H1 (cell line): ENCODE measurements around the gene HMCES. TPM values are rescaled to one million over a fixed set of nuclear protein-coding genes. Genes with fewer than 3 reads are reported as not detected.

Experiments used
- CTCF ChIA-PET: fragments of 300-600 bp; sonication (Branson Sonifier 250); formaldehyde crosslinking; loops from one replicate; lab custom pipeline; 2021; ENCODE audit not compliant: partially characterized antibody; lab: Charles Lee
- POLR2A ChIA-PET: fragments of 300-600 bp; sonication (Branson Sonifier 250); formaldehyde crosslinking; loops from one replicate; lab custom pipeline; 2021; ENCODE audit warnings: inconsistent platforms; ENCODE audit not compliant: partially characterized antibody; lab: Charles Lee
- DNase-seq, 2 experiments: peaks; one replicate each; pipeline versions ENCODE4 v3.0.0 to v3.0.0-alpha.2; 2010 to 2022; ENCODE audit warnings: low spot score in 2 of 2, low read depth in 1 of 2, mixed read lengths in 1 of 2
- FAIRE-seq: peaks from 2 replicates; lab custom pipeline; 2011; peaks lifted over from hg19 to GRCh38; lab: Jason Lieb, UNC
- H2AFZ ChIP-seq: 2 replicates; pipeline ENCODE4 v1.8.1; 2012; ENCODE audit warnings: low read length, inconsistent platforms
- H2AK5ac ChIP-seq: 2 replicates; pipeline ENCODE4 v1.6.1; 2013; ENCODE audit warnings: low read depth, low read length
- H2BK120ac ChIP-seq: replicated peaks from 2 replicates; pipeline ENCODE3; 2013; ENCODE audit warnings: low read depth, low read length, inconsistent platforms
- H2BK12ac ChIP-seq: 2 replicates; pipeline ENCODE4 v1.6.1; 2013; ENCODE audit warnings: low read depth, low read length
- H2BK15ac ChIP-seq: 2 replicates; pipeline ENCODE4 v1.6.1; 2013; ENCODE audit warnings: low read length
- H2BK20ac ChIP-seq: 2 replicates; pipeline ENCODE4 v1.6.1; 2013; ENCODE audit warnings: low read length
- H2BK5ac ChIP-seq: 2 replicates; pipeline ENCODE4 v1.6.1; 2013; ENCODE audit warnings: low read depth, low read length
- H3K14ac ChIP-seq: 2 replicates; pipeline ENCODE4 v1.6.1; 2013; ENCODE audit warnings: inconsistent platforms; ENCODE audit not compliant: insufficient read length
- H3K18ac ChIP-seq: 2 replicates; pipeline ENCODE4 v1.6.1; 2013; ENCODE audit warnings: low read length; ENCODE audit errors: extremely low read depth
- H3K23ac ChIP-seq: 2 replicates; pipeline ENCODE4 v1.6.1; 2013; ENCODE audit warnings: inconsistent platforms; ENCODE audit not compliant: insufficient read length
- H3K23me2 ChIP-seq: 2 replicates; pipeline ENCODE4 v1.6.1; 2013; ENCODE audit warnings: low read depth, low read length
- H3K27ac ChIP-seq: 2 replicates; pipeline ENCODE4 v1.6.1; 2011; ENCODE audit warnings: low read depth, low read length, inconsistent platforms
- H3K27me3 ChIP-seq, 4 experiments: replicated peaks in 1 of 4; 1 replicate in 1 of 4; 2 replicates in 3 of 4; pipeline versions ENCODE4 v1.6.1 to v1.8.1; 2011 to 2013; ENCODE audit warnings: low read length in 3 of 4, mild to moderate bottlenecking in 3 of 4, inconsistent platforms in 2 of 4, mixed read lengths in 2 of 4, moderate library complexity in 1 of 4; ENCODE audit not compliant: control insufficient read depth in 3 of 4, insufficient read depth in 3 of 4; ENCODE audit errors: extremely low read depth in 1 of 4
- H3K36me3 ChIP-seq, 4 experiments: 2 replicates each; pipeline versions ENCODE4 v1.6.1 to v1.8.1; 2011 to 2013; ENCODE audit warnings: mild to moderate bottlenecking in 4 of 4, low read length in 3 of 4, moderate library complexity in 2 of 4, control low read depth in 1 of 4, inconsistent platforms in 1 of 4; ENCODE audit not compliant: insufficient read depth in 4 of 4, control insufficient read depth in 2 of 4
- H3K4ac ChIP-seq: replicated peaks from 2 replicates; pipeline ENCODE3; 2013; ENCODE audit warnings: low read length, low read depth, mixed read lengths, inconsistent platforms; ENCODE audit not compliant: insufficient read length
- H3K4me1 ChIP-seq, 4 experiments: replicated peaks in 1 of 4; 1 replicate in 1 of 4; 2 replicates in 3 of 4; pipeline versions ENCODE4 v1.6.1 to v1.8.1; 2011 to 2013; ENCODE audit warnings: low read length in 3 of 4, inconsistent platforms in 2 of 4, mixed read lengths in 1 of 4; ENCODE audit not compliant: insufficient read depth in 4 of 4, control insufficient read depth in 3 of 4
- H3K4me2 ChIP-seq, 2 experiments: 2 replicates each; pipeline versions ENCODE4 v1.6.1 to v1.8.1; 2011 to 2013; ENCODE audit warnings: low read depth in 2 of 2, low read length in 2 of 2, control low read depth in 1 of 2, inconsistent platforms in 1 of 2, mild to moderate bottlenecking in 1 of 2; ENCODE audit not compliant: insufficient read depth in 1 of 2
- H3K4me3 ChIP-seq, 4 experiments: fragments of 200-600, 300-600 bp in 1 of 4; sonication (generic), shearing (Covaris generic), sonication (Bioruptor Twin) in 1 of 4; 2 replicates each; pipeline versions ENCODE4 v1.5.1 to v1.8.1; 2011 to 2016; ENCODE audit warnings: low read length in 4 of 4, low read depth in 3 of 4, control low read depth in 2 of 4, inconsistent platforms in 2 of 4, mild to moderate bottlenecking in 2 of 4, mixed read lengths in 1 of 4, moderate library complexity in 1 of 4; ENCODE audit not compliant: insufficient read depth in 2 of 4; ENCODE audit errors: extremely low read depth in 1 of 4
- H3K56ac ChIP-seq: replicated peaks from 2 replicates; pipeline ENCODE3; 2013; ENCODE audit warnings: low read depth, mild to moderate bottlenecking, mixed read lengths, low read length, inconsistent platforms; ENCODE audit not compliant: insufficient read length
- H3K79me1 ChIP-seq: 2 replicates; pipeline ENCODE4 v1.6.1; 2013; ENCODE audit warnings: low read depth, low read length, control low read depth
- H3K79me2 ChIP-seq, 2 experiments: 2 replicates each; pipeline versions ENCODE4 v1.6.1 to v1.8.1; 2012 to 2013; ENCODE audit warnings: low read length in 2 of 2, mild to moderate bottlenecking in 2 of 2, inconsistent platforms in 1 of 2; ENCODE audit not compliant: insufficient read depth in 2 of 2, control insufficient read depth in 1 of 2
- H3K9ac ChIP-seq, 4 experiments: replicated peaks in 1 of 4; 1 replicate in 1 of 4; 2 replicates in 3 of 4; pipeline versions ENCODE4 v1.6.1 to v1.8.1; 2011 to 2013; ENCODE audit warnings: low read depth in 3 of 4, low read length in 3 of 4, control low read depth in 2 of 4, mild to moderate bottlenecking in 2 of 4, moderate library complexity in 2 of 4, inconsistent platforms in 1 of 4; ENCODE audit errors: extremely low read depth in 1 of 4
- H3K9me3 ChIP-seq, 2 experiments: 2 replicates each; pipeline versions ENCODE4 v1.6.1 to v1.8.1; 2012 to 2013; ENCODE audit warnings: mild to moderate bottlenecking in 2 of 2, moderate library complexity in 2 of 2, control low read depth in 1 of 2, inconsistent platforms in 1 of 2, low read depth in 1 of 2, low read length in 1 of 2, mixed read lengths in 1 of 2; ENCODE audit not compliant: insufficient read depth in 2 of 2
- H4K20me1 ChIP-seq, 2 experiments: replicated peaks in 1 of 2; 2 replicates each; pipeline versions ENCODE3 to v1.8.1; 2011 to 2013; ENCODE audit warnings: inconsistent platforms in 2 of 2, low read length in 2 of 2, mild to moderate bottlenecking in 1 of 2; ENCODE audit not compliant: insufficient read depth in 2 of 2, control insufficient read depth in 1 of 2
- H4K5ac ChIP-seq: 2 replicates; pipeline ENCODE4 v1.6.1; 2013; ENCODE audit warnings: low read length, low read depth, mixed read lengths, inconsistent platforms; ENCODE audit not compliant: insufficient read length
- H4K8ac ChIP-seq: 2 replicates; pipeline ENCODE4 v1.8.0; 2013; ENCODE audit warnings: mild to moderate bottlenecking, moderate library complexity, low read length, inconsistent platforms; ENCODE audit not compliant: insufficient read depth; ENCODE audit errors: extremely low read depth
- H4K91ac ChIP-seq: replicated peaks from 2 replicates; pipeline ENCODE3; 2013; ENCODE audit warnings: low read length, mixed read lengths, inconsistent platforms; ENCODE audit not compliant: insufficient read length
- GABPA ChIP-seq: IDR thresholded peaks from 2 replicates; pipeline ENCODE4 v1.6.1; 2011; ENCODE audit warnings: mild to moderate bottlenecking, low read length, moderate library complexity, borderline replicate concordance; ENCODE audit not compliant: insufficient read depth
- WGBS, 2 experiments: shearing (Covaris generic) in 1 of 2; methylation state at CpG; one replicate each; pipeline versions ENCODE4 v1.1.6 to v1.1.7; 2013 to 2015; ENCODE audit warnings: low lambda C conversion rate in 2 of 2, mixed read lengths in 2 of 2, inconsistent platforms in 1 of 2, low coverage in 1 of 2, missing lambda C conversion rate in 1 of 2; ENCODE audit not compliant: insufficient replicate concordance in 2 of 2, insufficient coverage in 1 of 2, insufficient read length in 1 of 2; ENCODE audit errors: extremely low coverage in 1 of 2, missing lambda C conversion rate in 1 of 2; 5-methylcytosine and 5-hydroxymethylcytosine counted together
- polyA plus RNA-seq, 7 experiments: library from polyadenylated mRNA; depleted of rRNA in 3 of 7; stranded (reverse) in 5 of 7; unstranded in 2 of 7; fragments of >200 nt in 5 of 7; fragments of 200-250 nt in 2 of 7; gene quantifications; 1 replicate in 5 of 7; 2 replicates in 1 of 7; 4 replicates in 1 of 7; pipeline versions ENCODE4 v1.2.1 to v1.2.3, GENCODE V29; 2011 to 2013; ENCODE audit warnings: missing spikeins in 2 of 7, mixed read lengths in 2 of 7
- total RNA-seq: library from RNA; stranded (reverse); fragmentation: NEBNext Ultra II Directional; extraction: Animal tissue kit (Norgen Biotek cat#: 25700); gene quantifications from 2 replicates; pipeline ENCODE4 v1.2.1, GENCODE V29; 2021

The HMCES gene
- total and polyA plus RNA-seq, 2 of the 8 experiments (the other 6 are each of a cell fraction or from before 2014, with no cell fraction given) = 27.6 to 49.5 TPM

DNA sequence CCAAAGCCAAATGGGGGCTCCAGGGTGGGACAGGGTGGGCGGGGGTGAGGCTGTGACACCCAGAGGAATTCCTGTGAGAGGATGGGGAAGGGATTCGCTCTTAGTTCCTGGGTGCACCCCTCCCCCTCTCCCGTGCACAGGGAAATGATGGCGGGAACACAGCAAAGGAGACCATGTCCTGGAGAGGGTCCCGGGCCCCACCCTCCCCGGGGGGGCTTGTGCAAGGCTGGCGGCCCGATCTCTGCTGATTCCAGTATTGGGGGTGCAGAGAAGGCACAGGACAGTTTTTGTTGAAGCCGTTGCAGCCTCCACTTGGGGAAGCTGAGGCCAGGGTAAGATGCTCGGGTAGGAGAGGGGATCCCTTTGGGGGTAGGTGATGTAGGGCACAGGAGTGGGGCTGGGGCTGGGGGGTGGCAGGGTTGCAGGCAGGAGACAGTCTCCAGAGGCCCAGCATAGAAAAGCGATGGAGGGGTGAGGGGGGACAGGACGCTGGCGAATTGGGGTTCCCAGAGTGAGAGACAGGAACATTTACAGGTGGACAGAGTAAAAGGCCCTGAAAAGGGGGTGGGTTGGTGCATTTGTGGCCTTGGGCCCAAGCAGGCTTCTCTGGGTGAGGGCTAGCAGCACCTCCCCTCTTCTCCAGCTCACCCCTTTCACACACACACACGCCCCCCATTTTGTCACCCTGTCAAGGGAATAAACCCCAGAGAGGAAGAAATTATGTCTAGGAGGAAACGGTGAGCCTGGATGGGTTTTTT, 38.5 kb downstream of the HMCES start:
- WGBS, 2 experiments = 63% methylated on average over 13 of the region's 15 CpGs; no CpG with 5 or more reads in 1 of the 2 experiments
- H2BK12ac ChIP-seq = no peak overlapping the region

More for the DNA sequence above, 38.5 kb downstream of the HMCES start:
- Histone ChIP-seq H3K27me3 (no peaks in the 10 kb centered on the region), H3K23me2 (peaks cover 5% of the 10 kb centered on the region; the same call in 1 of the 2 replicates), H3K4me1 (peaks cover 4 to 9% (median 5%) of the 10 kb centered on the region in 4 experiments), H3K18ac (peak overlapping the region; percentile 83), H4K5ac (peak overlapping the region; percentile 0), H4K20me1 (peaks cover 0 to 11% of the 10 kb centered on the region in 2 experiments), H3K4me2 (peak overlapping the region; percentile 81 to 83), H3K79me2 (peaks cover 0 to 13% of the 10 kb centered on the region in 2 experiments; a peak in 1 of 4 replicates), H4K8ac (peak overlapping the region; percentile 91), H3K14ac (no peak overlapping the region), H3K9me3 (no peaks in the 10 kb centered on the region), H3K56ac (no peak overlapping the region), H3K27ac (no peak overlapping the region), H2BK120ac (no peak overlapping the region), H4K91ac (peak overlapping the region; percentile 63), H3K4me3 (peak overlapping the region; percentile 70 to 96 (median 78)), H2AK5ac (no peak overlapping the region), H2BK5ac (0 out of 2 replicates have a peak overlapping the region, but pooled peaks have one; percentile 66), H2BK20ac (no peak overlapping the region), H3K9ac (peak overlapping the region in 2 of 4 experiments; percentile 13 to 77; a peak in 2 of 7 replicates), H3K23ac (no peak overlapping the region), H3K4ac (no peak overlapping the region), H2BK15ac (no peak overlapping the region), H2AFZ (no peak overlapping the region), H3K36me3 (peaks cover 2 to 12% (median 9%) of the 10 kb centered on the region in 4 experiments; a peak in 4 of 8 replicates), H3K79me1 (peaks cover 3% of the 10 kb centered on the region; the same call in 1 of the 2 replicates)
- TF ChIP-seq GABPA = no peak
- DNase-seq = no peak
- ChIA-PET CTCF (interaction anchor here (0.6 to 6.6 kb wide), 23 partner anchors 7 to 347 kb away, joined by 3 to 73 read pairs (median 4); partner anchors contain the start of genes COPG1 and HMCES), POLR2A (interaction anchor here (0.7 to 6.4 kb wide), 46 partner anchors 10 to 346 kb away, joined by 3 to 112 read pairs (median 6); partner anchors contain the start of genes CFAP92, CNBP, COPG1 and EFCAB12)
- FAIRE-seq = no peak
